ENCODE results near the gene RIPOR3. TPM values are rescaled to one million over a fixed set of nuclear protein-coding genes. Genes with fewer than 3 reads are reported as not detected.

RIPOR3 gene
- total and polyA plus RNA-seq, 9 of the 15 experiments (the other 6 are each of a cell fraction or from before 2014, with no cell fraction given): 3.3 to 62.7 (median 21.4) TPM

GRCh38 chr20:50613438-50614169 is 77.7 kb downstream of the RIPOR3 start:
- Histone ChIP-seq H3K27me3 (ENCODE audit: control insufficient read depth in 2 of 2, insufficient read depth in 2 of 2, low read length in 2 of 2) (no peaks in the 10 kb centered on the region), H3K9me3 (replicated peaks; ENCODE audit: control insufficient read depth, insufficient read depth, low read depth, low read length) (no peaks in the 10 kb centered on the region), H3K4me2 (ENCODE audit: insufficient read depth, low read length) (no peak overlapping the region), H3K27ac (ENCODE audit: extremely low read depth, low read depth, low read length) (no peak overlapping the region), H3K4me3 (no peak overlapping the region), H4K20me1 (replicated peaks; ENCODE audit: control insufficient read depth, insufficient read depth, low read length) (no peaks in the 10 kb centered on the region), H3K4me1 (replicated peaks in 1 of 2; ENCODE audit: control insufficient read depth in 2 of 2, insufficient read depth in 2 of 2, low read length in 2 of 2) (peaks cover 0 to 4% of the 10 kb centered on the region in 2 experiments; a peak in 1 of 5 replicates), H2AFZ (ENCODE audit: low read depth, low read length) (no peak overlapping the region), H3K36me3 (ENCODE audit: control insufficient read depth, insufficient read depth, low read length) (peaks cover 82% of the 10 kb centered on the region; the same call in 2 of the 3 replicates), H3K9ac (ENCODE audit: insufficient read depth in 1 of 2, low read depth in 2 of 2, low read length in 2 of 2) (peak overlapping the region in 1 of 2 experiments; percentile 57; a peak in 1 of 4 replicates), H3K9me1 (ENCODE audit: control insufficient read depth, insufficient read depth, low read length) (no peaks in the 10 kb centered on the region), H3K79me2 (ENCODE audit: control insufficient read depth, insufficient read depth, low read length) (no peaks in the 10 kb centered on the region)
- no TSS peak for BruUV-seq (replicated peaks)
- no peak for FAIRE-seq
- CTCF ChIA-PET (ENCODE audit: low intra/inter-chr PET ratio): interaction anchor here (0.8 kb wide), 1 partner anchor 174 kb away, joined by 3 read pairs; no protein-coding TSS in a partner anchor
- 92% methylated on average over 15 of the region's 15 CpGs for WGBS (ENCODE audit: insufficient coverage, low coverage, missing lambda C conversion rate)
- in situ Hi-C loops (cut with MboI): no loop called here
- ATAC-seq: no peak
- POLR2A ChIA-PET: no interaction called here
- DNase-seq (ENCODE audit: extremely low read depth in 1 of 4, low spot score in 3 of 4): no peak
- intact Hi-C loops (cut with micrococcal nuclease): no loop called here
- TF ChIP-seq ZNF24 (IDR thresholded peaks at IDR 0.05): peak; percentile 81; the same call in 1 of the 2 replicates
- peak; percentile 32 for TF ChIP-seq RBM25 (IDR thresholded peaks at IDR 0.05; ENCODE audit: low read depth, low read length, severe bottlenecking)
- no peak for TF ChIP-seq ZNF408 (CRISPR knock-in tag; IDR thresholded peaks at IDR 0.05; ENCODE audit: low read depth)

GRCh38 chr20:50611128-50611810 is 80.1 kb downstream of the RIPOR3 start:
- Histone ChIP-seq H3K9me1 (ENCODE audit: control insufficient read depth, insufficient read depth, low read length) (no peaks in the 10 kb centered on the region), H3K27me3 (ENCODE audit: control insufficient read depth in 2 of 2, insufficient read depth in 2 of 2, low read length in 2 of 2) (no peaks in the 10 kb centered on the region), H3K79me2 (ENCODE audit: control insufficient read depth, insufficient read depth, low read length) (no peaks in the 10 kb centered on the region), H3K9ac (ENCODE audit: insufficient read depth in 1 of 2, low read depth in 2 of 2, low read length in 2 of 2) (peak overlapping the region in 1 of 2 experiments; percentile 40; a peak in 1 of 4 replicates), H3K27ac (ENCODE audit: extremely low read depth, low read depth, low read length) (no peak overlapping the region), H3K4me1 (replicated peaks in 1 of 2; ENCODE audit: control insufficient read depth in 2 of 2, insufficient read depth in 2 of 2, low read length in 2 of 2) (no peaks in the 10 kb centered on the region; a peak in 1 of 5 replicates), H3K9me3 (replicated peaks; ENCODE audit: control insufficient read depth, insufficient read depth, low read depth, low read length) (no peaks in the 10 kb centered on the region), H3K36me3 (ENCODE audit: control insufficient read depth, insufficient read depth, low read length) (peaks cover 84% of the 10 kb centered on the region; the same call in 2 of the 3 replicates), H4K20me1 (replicated peaks; ENCODE audit: control insufficient read depth, insufficient read depth, low read length) (no peaks in the 10 kb centered on the region), H3K4me3 (no peak overlapping the region), H3K4me2 (ENCODE audit: insufficient read depth, low read length) (no peak overlapping the region), H2AFZ (ENCODE audit: low read depth, low read length) (no peak overlapping the region)
- 76% methylated on average over 15 of the region's 15 CpGs for WGBS (ENCODE audit: insufficient coverage, low coverage, missing lambda C conversion rate)
- in situ Hi-C loops (cut with MboI): no loop called here
- DNase-seq (ENCODE audit: extremely low read depth in 1 of 4, low spot score in 3 of 4) (no peak), ATAC-seq (no peak), FAIRE-seq (no peak)
- ChIA-PET POLR2A (interaction anchor here (0.6 kb wide), 1 partner anchor 499 kb away, joined by 3 read pairs; no protein-coding TSS in a partner anchor), CTCF (ENCODE audit: low intra/inter-chr PET ratio) (no interaction called here)
- intact Hi-C loops (cut with micrococcal nuclease): no loop called here
- BruUV-seq (replicated peaks): no TSS peak
- no peak for TF ChIP-seq CAMTA2 (CRISPR knock-in tag; conservative IDR thresholded peaks at IDR 0.05)
- no peak for TF ChIP-seq STAT5B (CRISPR knock-in tag; IDR thresholded peaks at IDR 0.05)
- TF ChIP-seq STAT6 (CRISPR knock-in tag; IDR thresholded peaks at IDR 0.05): no peak
- no peak for TF ChIP-seq ELK1 (CRISPR knock-in tag; IDR thresholded peaks at IDR 0.05)
- no peak for TF ChIP-seq ZNF224 (CRISPR knock-in tag; IDR thresholded peaks at IDR 0.05)
- TF ChIP-seq NCOA2 (IDR thresholded peaks at IDR 0.05; ENCODE audit: partially characterized antibody in 2 of 2): no peak
- no peak for TF ChIP-seq FOXM1 (IDR thresholded peaks at IDR 0.05; ENCODE audit: low read depth)
- TF ChIP-seq FOXM1 (CRISPR knock-in tag; IDR thresholded peaks at IDR 0.05; ENCODE audit: low read depth): no peak

All from K562 (cell line).